Trophoblast cell (in vitro differentiated cells and primary cell): Measurements from ENCODE around the gene TET2.

Experiments used
- DNase-seq, 2 donors: peaks; one replicate each; pipeline ENCODE4 v3.0.0-alpha.2; 2016
- H2AFZ ChIP-seq: 2 replicates; pipeline ENCODE4 v1.6.1; 2013; ENCODE audit warnings: low read length, moderate library complexity, mild to moderate bottlenecking; ENCODE audit not compliant: insufficient read depth, poor library complexity
- H2AK5ac ChIP-seq: 2 replicates; pipeline ENCODE4 v1.6.1; 2013; ENCODE audit warnings: mild to moderate bottlenecking, low read length
- H2BK120ac ChIP-seq: 2 replicates; pipeline ENCODE4 v1.6.1; 2013; ENCODE audit warnings: low read length, mild to moderate bottlenecking, moderate library complexity; ENCODE audit not compliant: insufficient read depth, poor library complexity
- H2BK12ac ChIP-seq: 2 replicates; pipeline ENCODE4 v1.6.1; 2013; ENCODE audit warnings: mild to moderate bottlenecking, low read length, moderate library complexity
- H2BK5ac ChIP-seq: 2 replicates; pipeline ENCODE4 v1.6.1; 2013; ENCODE audit warnings: low read length, low read depth, moderate library complexity, mild to moderate bottlenecking; ENCODE audit not compliant: poor library complexity
- H3K14ac ChIP-seq: 2 replicates; pipeline ENCODE4 v1.6.1; 2013; ENCODE audit warnings: mild to moderate bottlenecking, low read length
- H3K18ac ChIP-seq: 2 replicates; pipeline ENCODE4 v1.6.1; 2013; ENCODE audit warnings: mild to moderate bottlenecking, low read length
- H3K23ac ChIP-seq: 2 replicates; pipeline ENCODE4 v1.6.1; 2013; ENCODE audit warnings: low read length
- H3K27ac ChIP-seq: 2 replicates; pipeline ENCODE4 v1.5.1; 2013; ENCODE audit warnings: low read depth, mild to moderate bottlenecking, inconsistent platforms, low read length, moderate library complexity
- H3K27me3 ChIP-seq: 2 replicates; pipeline ENCODE4 v1.6.1; 2013; ENCODE audit warnings: inconsistent platforms, mild to moderate bottlenecking, low read length, moderate library complexity; ENCODE audit not compliant: insufficient read depth
- H3K36me3 ChIP-seq, 2 experiments: 1 replicate in 1 of 2; 2 replicates in 1 of 2; pipeline ENCODE4 v1.6.1; 2013; ENCODE audit warnings: low read length in 2 of 2, mild to moderate bottlenecking in 2 of 2, moderate library complexity in 1 of 2; ENCODE audit not compliant: insufficient read depth in 2 of 2, control insufficient read depth in 1 of 2
- H3K4ac ChIP-seq: 2 replicates; pipeline ENCODE4 v1.6.1; 2013; ENCODE audit warnings: low read depth, mild to moderate bottlenecking, low read length, moderate library complexity
- H3K4me1 ChIP-seq, 2 experiments: 1 replicate in 1 of 2; 2 replicates in 1 of 2; pipeline ENCODE4 v1.6.1; 2013; ENCODE audit warnings: low read length in 2 of 2, mild to moderate bottlenecking in 2 of 2, moderate library complexity in 1 of 2; ENCODE audit not compliant: insufficient read depth in 2 of 2, control insufficient read depth in 1 of 2
- H3K4me2 ChIP-seq: 2 replicates; pipeline ENCODE4 v1.6.1; 2013; ENCODE audit warnings: inconsistent platforms, mild to moderate bottlenecking, low read length, moderate library complexity
- H3K4me3 ChIP-seq: 2 replicates; pipeline ENCODE4 v1.5.1; 2013; ENCODE audit warnings: mild to moderate bottlenecking, low read depth, low read length, inconsistent platforms
- H3K79me1 ChIP-seq: one replicate; pipeline ENCODE4 v1.6.1; 2013; ENCODE audit warnings: low read length
- H3K79me2 ChIP-seq: 2 replicates; pipeline ENCODE4 v1.6.1; 2013; ENCODE audit warnings: low read length, mild to moderate bottlenecking; ENCODE audit not compliant: control insufficient read depth, insufficient read depth, poor library complexity
- H3K9ac ChIP-seq: 2 replicates; pipeline ENCODE4 v1.6.1; 2013; ENCODE audit warnings: mild to moderate bottlenecking, low read length
- H3K9me3 ChIP-seq: 2 replicates; pipeline ENCODE4 v1.6.1; 2013; ENCODE audit warnings: low read depth, mild to moderate bottlenecking, control low read depth, inconsistent platforms, low read length; ENCODE audit not compliant: insufficient read depth
- H4K12ac ChIP-seq: 2 replicates; pipeline ENCODE4 v1.6.1; 2013; ENCODE audit warnings: low read depth, mild to moderate bottlenecking, low read length, moderate library complexity
- H4K8ac ChIP-seq: 2 replicates; pipeline ENCODE4 v1.6.1; 2013; ENCODE audit warnings: low read depth, mild to moderate bottlenecking, low read length, moderate library complexity
- H4K91ac ChIP-seq: one replicate; pipeline ENCODE4 v1.6.1; 2013; ENCODE audit warnings: low read depth, mild to moderate bottlenecking, low read length, moderate library complexity
- WGBS: extraction: QIAGEN DNeasy Blood & Tissue Kit; methylation state at CpG from one replicate; pipeline ENCODE4 v1.1.7; 2013; ENCODE audit warnings: missing lambda C conversion rate; ENCODE audit not compliant: insufficient read length, insufficient coverage; ENCODE audit errors: extremely low coverage; 5-methylcytosine and 5-hydroxymethylcytosine counted together

Gene TET2

GRCh38 chr4:105267280-105267679 lies 120.6 kb downstream of the TET2 start:
- no peak overlapping the region for H4K8ac ChIP-seq
- H3K79me2 ChIP-seq: no peaks in the 10 kb centered on the region
- no peak overlapping the region for H2BK12ac ChIP-seq
- H4K12ac ChIP-seq: no peak overlapping the region
- H3K4ac ChIP-seq: no peak overlapping the region
- no peak for DNase-seq
- no peak overlapping the region for H3K14ac ChIP-seq
- WGBS: no CpG with 5 or more reads among the region's 3 CpGs
- H3K27me3 ChIP-seq: no peaks in the 10 kb centered on the region
- no peak overlapping the region for H4K91ac ChIP-seq
- H2AK5ac ChIP-seq: no peak overlapping the region
- H3K4me1 ChIP-seq: no peaks in the 10 kb centered on the region
- H3K36me3 ChIP-seq: peaks cover 4 to 8% of the 10 kb centered on the region in 2 experiments
- no peak overlapping the region for H2BK120ac ChIP-seq
- no peaks in the 10 kb centered on the region for H3K9me3 ChIP-seq
- no peaks in the 10 kb centered on the region for H3K79me1 ChIP-seq
- no peak overlapping the region for H2BK5ac ChIP-seq
- H3K18ac ChIP-seq: no peak overlapping the region
- H3K4me2 ChIP-seq: no peak overlapping the region
- H3K23ac ChIP-seq: no peak overlapping the region
- no peak overlapping the region for H3K9ac ChIP-seq
- no peak overlapping the region for H3K27ac ChIP-seq
- no peak overlapping the region for H3K4me3 ChIP-seq
- no peak overlapping the region for H2AFZ ChIP-seq

GRCh38 chr4:105272002-105272401 lies 125.3 kb downstream of the TET2 start:
- H3K27me3 ChIP-seq: no peaks in the 10 kb centered on the region
- no peak overlapping the region for H3K18ac ChIP-seq
- H3K4me3 ChIP-seq: no peak overlapping the region
- H2AFZ ChIP-seq: no peak overlapping the region
- H4K91ac ChIP-seq: no peak overlapping the region
- no peak overlapping the region for H3K14ac ChIP-seq
- H2BK5ac ChIP-seq: no peak overlapping the region
- H3K9me3 ChIP-seq: no peaks in the 10 kb centered on the region
- H3K23ac ChIP-seq: no peak overlapping the region
- H3K4me1 ChIP-seq: no peaks in the 10 kb centered on the region
- H2BK12ac ChIP-seq: no peak overlapping the region
- H4K12ac ChIP-seq: no peak overlapping the region
- no peak overlapping the region for H3K4ac ChIP-seq
- no peak overlapping the region for H3K4me2 ChIP-seq
- peaks cover 12 to 33% of the 10 kb centered on the region in 2 experiments for H3K36me3 ChIP-seq
- no peaks in the 10 kb centered on the region for H3K79me1 ChIP-seq
- H2AK5ac ChIP-seq: no peak overlapping the region
- no peak overlapping the region for H3K27ac ChIP-seq
- no peak overlapping the region for H2BK120ac ChIP-seq
- no peak overlapping the region for H3K9ac ChIP-seq
- no peak overlapping the region for H4K8ac ChIP-seq
- H3K79me2 ChIP-seq: no peaks in the 10 kb centered on the region
- no peak for DNase-seq
- no CpG with 5 or more reads among the region's 1 CpG for WGBS

GRCh38 chr4:105273230-105273629 lies 126.6 kb downstream of the TET2 start:
- no peak for DNase-seq
- no peak overlapping the region for H3K23ac ChIP-seq
- H3K4me3 ChIP-seq: no peak overlapping the region
- H2BK5ac ChIP-seq: no peak overlapping the region
- no peak overlapping the region for H3K18ac ChIP-seq
- H2BK120ac ChIP-seq: no peak overlapping the region
- no CpG with 5 or more reads among the region's 1 CpG for WGBS
- H4K91ac ChIP-seq: no peak overlapping the region
- no peak overlapping the region for H4K8ac ChIP-seq
- H3K27ac ChIP-seq: no peak overlapping the region
- H3K4me2 ChIP-seq: no peak overlapping the region
- no peak overlapping the region for H2BK12ac ChIP-seq
- H3K9ac ChIP-seq: no peak overlapping the region
- H3K9me3 ChIP-seq: no peaks in the 10 kb centered on the region
- H2AK5ac ChIP-seq: no peak overlapping the region
- no peak overlapping the region for H3K14ac ChIP-seq
- H3K4ac ChIP-seq: no peak overlapping the region
- H3K79me2 ChIP-seq: no peaks in the 10 kb centered on the region
- no peak overlapping the region for H4K12ac ChIP-seq
- peaks cover 12 to 33% of the 10 kb centered on the region in 2 experiments for H3K36me3 ChIP-seq
- no peaks in the 10 kb centered on the region for H3K27me3 ChIP-seq
- H2AFZ ChIP-seq: no peak overlapping the region
- H3K4me1 ChIP-seq: no peaks in the 10 kb centered on the region
- H3K79me1 ChIP-seq: no peaks in the 10 kb centered on the region

DNA sequence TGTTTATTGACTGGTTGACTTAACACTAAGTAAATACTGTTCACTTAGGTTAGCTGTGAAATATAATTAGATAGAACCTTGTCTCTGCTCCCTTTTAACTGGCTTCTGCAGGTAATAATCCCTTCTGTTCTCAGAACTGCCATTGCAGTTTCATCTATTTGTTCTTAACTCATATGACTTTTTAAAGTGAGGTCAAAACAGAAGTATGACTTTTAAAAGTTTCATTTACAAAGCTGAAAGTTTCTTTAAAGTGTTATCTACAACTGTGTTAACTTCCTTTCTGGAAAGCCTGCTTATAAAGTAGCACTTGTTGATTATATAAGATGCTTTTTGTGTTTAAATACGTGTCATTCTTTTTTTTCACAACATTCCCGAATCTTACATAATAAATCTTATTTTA lies 127.4 kb downstream of the TET2 start:
- no peak overlapping the region for H4K12ac ChIP-seq
- no peaks in the 10 kb centered on the region for H3K4me1 ChIP-seq
- DNase-seq: no peak
- peaks cover 12 to 33% of the 10 kb centered on the region in 2 experiments for H3K36me3 ChIP-seq
- H3K4me2 ChIP-seq: no peak overlapping the region
- H3K9ac ChIP-seq: no peak overlapping the region
- H4K8ac ChIP-seq: no peak overlapping the region
- H3K4me3 ChIP-seq: no peak overlapping the region
- WGBS: no CpG with 5 or more reads among the region's 2 CpGs
- H3K23ac ChIP-seq: no peak overlapping the region
- no peak overlapping the region for H3K18ac ChIP-seq
- no peaks in the 10 kb centered on the region for H3K79me1 ChIP-seq
- no peak overlapping the region for H2BK12ac ChIP-seq
- no peaks in the 10 kb centered on the region for H3K27me3 ChIP-seq
- no peak overlapping the region for H2AFZ ChIP-seq
- no peak overlapping the region for H3K27ac ChIP-seq
- H3K9me3 ChIP-seq: no peaks in the 10 kb centered on the region
- H3K79me2 ChIP-seq: no peaks in the 10 kb centered on the region
- H2AK5ac ChIP-seq: no peak overlapping the region
- no peak overlapping the region for H3K4ac ChIP-seq
- H4K91ac ChIP-seq: no peak overlapping the region
- no peak overlapping the region for H3K14ac ChIP-seq
- H2BK120ac ChIP-seq: no peak overlapping the region
- no peak overlapping the region for H2BK5ac ChIP-seq
